Activated T-cell treated with anti-CD3 and anti-CD28 coated beads, Interleukin-2, amount 50 U/mL, for 24 hours (primary cell): ENCODE data around the gene SORL1.

Experiments
- DNase-seq: peaks from one replicate; pipeline ENCODE4 v3.0.0-alpha.2; 2020
- H3K27ac Mint-ChIP-seq: 2 replicates; pipeline ENCODE4 v1.8.0; 2020; ENCODE audit warnings: mild to moderate bottlenecking, mixed read lengths
- H3K27me3 Mint-ChIP-seq: 2 replicates; pipeline ENCODE4 v1.8.0; 2020; ENCODE audit warnings: mixed read lengths
- H3K36me3 Mint-ChIP-seq: 2 replicates; pipeline ENCODE4 v1.8.0; 2020; ENCODE audit warnings: low read depth, mixed read lengths
- H3K4me1 Mint-ChIP-seq: 2 replicates; pipeline ENCODE4 v1.8.0; 2020; ENCODE audit warnings: low read depth, mixed read lengths
- H3K4me3 Mint-ChIP-seq: 2 replicates; pipeline ENCODE4 v1.8.0; 2020; ENCODE audit warnings: mild to moderate bottlenecking, moderate library complexity, mixed read lengths
- H3K9me3 Mint-ChIP-seq: 2 replicates; pipeline ENCODE4 v1.8.0; 2020; ENCODE audit warnings: mixed read lengths

Gene SORL1

DNA sequence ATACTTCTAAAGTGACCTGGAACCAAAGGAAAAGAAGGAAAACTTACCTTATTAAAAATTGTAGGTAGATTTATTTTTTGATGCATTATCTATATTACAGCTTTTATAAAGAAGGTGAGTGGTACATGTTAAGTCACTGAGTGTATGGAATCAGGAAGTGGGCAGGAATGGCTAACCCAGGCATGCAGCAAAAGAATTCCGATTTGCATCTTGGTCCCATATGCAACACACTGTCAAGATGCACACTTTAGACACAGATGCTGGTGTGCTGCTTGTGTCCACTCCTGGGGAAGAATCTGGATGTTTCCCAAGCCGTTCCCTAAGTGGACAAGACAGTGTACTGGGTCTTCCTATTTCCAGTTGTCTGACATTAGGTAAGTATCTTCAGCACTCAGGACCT lies 100.5 kb downstream of the SORL1 start:
- Mint-ChIP-seq H3K9me3 (no peaks in the 10 kb centered on the region), H3K4me1 (peaks cover 28% of the 10 kb centered on the region), H3K4me3 (no peak overlapping the region), H3K27ac (no peak overlapping the region), H3K27me3 (no peaks in the 10 kb centered on the region), H3K36me3 (peaks cover 83% of the 10 kb centered on the region)
- DNase-seq = no peak

- Mint-ChIP-seq H3K27me3 (no peaks in the 10 kb centered on the region), H3K36me3 (peaks cover 81% of the 10 kb centered on the region), H3K4me3 (no peak overlapping the region), H3K9me3 (no peaks in the 10 kb centered on the region), H3K4me1 (peaks cover 27% of the 10 kb centered on the region), H3K27ac (peak overlapping the region; percentile 27)
- no peak for DNase-seq
Measured at GRCh38 chr11:121553389-121553788, 101.3 kb downstream of the SORL1 start.

- peaks cover 82% of the 10 kb centered on the region for H3K36me3 Mint-ChIP-seq
Measured at GRCh38 chr11:121553806-121554205, 101.7 kb downstream of the SORL1 start.

DNA sequence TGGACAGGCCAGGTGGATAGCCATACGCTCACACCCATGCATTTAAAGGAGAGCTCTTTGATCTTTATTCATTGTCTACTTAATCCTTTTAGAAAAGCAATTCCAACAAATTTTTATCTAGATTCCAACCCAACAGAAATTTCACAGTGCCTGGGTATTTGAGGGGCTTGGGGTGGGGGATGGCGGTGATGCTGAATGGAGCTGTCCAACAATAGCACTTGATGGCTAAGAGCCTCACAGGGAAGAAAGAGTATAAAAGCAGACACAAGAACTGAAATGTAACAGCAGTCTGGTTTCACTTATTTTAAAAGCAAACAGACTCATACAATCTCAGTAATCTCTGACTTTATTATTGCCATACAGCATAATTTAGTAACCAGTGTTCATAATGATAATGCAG lies 102.4 kb downstream of the SORL1 start:
- H3K27ac Mint-ChIP-seq = peak overlapping the region; percentile 45
- DNase-seq = no peak
- peaks cover 29% of the 10 kb centered on the region for H3K4me1 Mint-ChIP-seq
- H3K4me3 Mint-ChIP-seq = no peak overlapping the region
- H3K27me3 Mint-ChIP-seq = no peaks in the 10 kb centered on the region
- H3K9me3 Mint-ChIP-seq = no peaks in the 10 kb centered on the region
- peaks cover 88% of the 10 kb centered on the region for H3K36me3 Mint-ChIP-seq

More at GRCh38 chr11:121553806-121554205, 101.7 kb downstream of the SORL1 start:
- Mint-ChIP-seq H3K27ac (peak overlapping the region; percentile 26), H3K9me3 (no peaks in the 10 kb centered on the region), H3K4me1 (peaks cover 27% of the 10 kb centered on the region), H3K27me3 (no peaks in the 10 kb centered on the region), H3K4me3 (no peak overlapping the region)
- no peak for DNase-seq

DNA sequence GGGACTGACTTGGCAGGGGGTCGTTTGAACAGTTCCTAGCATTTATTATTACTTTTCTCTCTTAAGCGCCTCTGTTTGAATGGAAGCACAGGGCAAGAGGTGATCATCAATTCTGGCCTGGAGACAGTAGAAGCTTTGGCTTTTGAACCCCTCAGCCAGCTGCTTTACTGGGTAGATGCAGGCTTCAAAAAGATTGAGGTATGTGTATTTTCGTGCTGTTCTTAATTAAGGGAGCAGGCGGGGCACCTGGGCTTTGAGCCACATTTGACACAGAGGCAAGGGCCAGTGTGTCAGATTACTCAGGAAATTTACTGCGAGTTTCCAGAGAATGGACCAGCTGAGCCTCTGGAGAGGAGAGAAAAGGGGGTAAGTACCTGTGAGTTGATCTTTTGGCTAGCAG lies 103.0 kb downstream of the SORL1 start:
- H3K36me3 Mint-ChIP-seq = peaks cover 90% of the 10 kb centered on the region

DNA sequence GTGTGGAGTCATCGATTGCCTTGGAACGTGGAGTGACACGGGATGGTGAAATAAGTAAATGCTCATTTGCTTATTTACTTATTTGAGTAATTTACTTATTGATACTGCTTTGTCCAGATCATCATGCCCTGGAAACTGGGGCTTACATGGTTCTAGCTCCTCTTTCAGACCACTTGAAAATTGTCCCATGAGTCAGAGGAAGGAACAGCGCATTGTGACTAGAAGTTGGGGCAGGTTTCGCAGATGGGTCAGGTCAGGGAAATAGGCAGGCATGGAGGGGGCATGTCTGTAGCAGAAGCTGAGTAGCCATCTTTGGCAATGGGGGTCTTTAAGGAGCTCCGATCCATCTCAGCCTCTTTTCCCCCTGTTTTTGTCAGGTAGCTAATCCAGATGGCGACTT lies 104.8 kb downstream of the SORL1 start:
- Mint-ChIP-seq H3K36me3 (peaks cover 92% of the 10 kb centered on the region), H3K27me3 (no peaks in the 10 kb centered on the region), H3K27ac (peak overlapping the region; percentile 74), H3K9me3 (no peaks in the 10 kb centered on the region), H3K4me1 (peaks cover 45% of the 10 kb centered on the region), H3K4me3 (no peak overlapping the region)
- no peak for DNase-seq

More for the DNA sequence above, 103.0 kb downstream of the SORL1 start:
- Mint-ChIP-seq H3K4me1 (peaks cover 34% of the 10 kb centered on the region), H3K27me3 (no peaks in the 10 kb centered on the region), H3K27ac (no peak overlapping the region), H3K9me3 (no peaks in the 10 kb centered on the region), H3K4me3 (no peak overlapping the region)
- no peak for DNase-seq

DNA sequence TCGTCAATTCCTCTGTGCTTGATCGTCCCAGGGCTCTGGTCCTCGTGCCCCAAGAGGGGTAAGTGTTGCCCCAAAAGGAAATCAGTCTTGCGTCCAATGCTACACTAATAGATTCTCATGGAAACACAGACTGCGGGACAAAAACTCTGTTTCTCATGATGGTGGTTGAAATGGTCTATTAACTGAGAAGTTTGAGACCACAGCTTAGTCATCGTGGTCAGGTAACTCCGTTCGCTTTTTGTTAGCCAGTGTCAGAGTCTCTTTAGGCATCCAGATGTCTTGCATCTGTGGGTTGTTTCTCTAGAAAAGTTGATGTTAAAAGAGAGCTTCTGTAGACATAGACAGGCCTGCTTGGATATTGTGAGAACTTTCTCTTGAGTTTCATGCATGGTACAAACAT lies 105.2 kb downstream of the SORL1 start:
- Mint-ChIP-seq H3K9me3 (no peaks in the 10 kb centered on the region), H3K27ac (peak overlapping the region; percentile 74), H3K36me3 (peaks cover 92% of the 10 kb centered on the region), H3K4me1 (peaks cover 49% of the 10 kb centered on the region), H3K27me3 (no peaks in the 10 kb centered on the region), H3K4me3 (no peak overlapping the region)
- no peak for DNase-seq

GRCh38 chr11:121559606-121560200 lies 107.6 kb downstream of the SORL1 start:
- H3K36me3 Mint-ChIP-seq = peaks cover 87% of the 10 kb centered on the region
- no peak for DNase-seq
- no peak overlapping the region for H3K4me3 Mint-ChIP-seq
- H3K9me3 Mint-ChIP-seq = no peaks in the 10 kb centered on the region
- no peak overlapping the region for H3K27ac Mint-ChIP-seq
- peaks cover 67% of the 10 kb centered on the region for H3K4me1 Mint-ChIP-seq
- no peaks in the 10 kb centered on the region for H3K27me3 Mint-ChIP-seq

DNA sequence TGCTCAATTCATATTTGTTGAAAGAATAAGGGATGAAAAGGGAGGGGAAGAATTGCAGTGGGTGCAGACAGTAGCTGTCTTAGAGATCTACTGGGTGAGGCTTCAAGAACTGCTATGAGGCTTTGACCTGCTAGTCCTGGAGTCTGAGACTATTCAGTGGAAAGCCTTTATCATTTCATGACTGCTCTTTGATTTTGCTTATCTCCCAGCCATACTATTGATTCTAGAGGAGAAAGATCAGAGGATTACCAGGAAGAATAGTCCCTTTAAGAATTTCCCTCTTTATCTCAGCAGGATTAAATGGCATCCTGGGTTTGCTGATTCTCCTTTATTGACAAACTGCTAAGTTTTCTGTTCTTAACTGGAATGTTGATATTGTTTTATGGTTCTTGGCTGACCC lies 108.1 kb downstream of the SORL1 start:
- H3K27me3 Mint-ChIP-seq = no peaks in the 10 kb centered on the region
- no peaks in the 10 kb centered on the region for H3K9me3 Mint-ChIP-seq
- peaks cover 88% of the 10 kb centered on the region for H3K36me3 Mint-ChIP-seq
- H3K27ac Mint-ChIP-seq = peak overlapping the region; percentile 3
- DNase-seq = no peak
- peaks cover 70% of the 10 kb centered on the region for H3K4me1 Mint-ChIP-seq
- H3K4me3 Mint-ChIP-seq = no peak overlapping the region

DNA sequence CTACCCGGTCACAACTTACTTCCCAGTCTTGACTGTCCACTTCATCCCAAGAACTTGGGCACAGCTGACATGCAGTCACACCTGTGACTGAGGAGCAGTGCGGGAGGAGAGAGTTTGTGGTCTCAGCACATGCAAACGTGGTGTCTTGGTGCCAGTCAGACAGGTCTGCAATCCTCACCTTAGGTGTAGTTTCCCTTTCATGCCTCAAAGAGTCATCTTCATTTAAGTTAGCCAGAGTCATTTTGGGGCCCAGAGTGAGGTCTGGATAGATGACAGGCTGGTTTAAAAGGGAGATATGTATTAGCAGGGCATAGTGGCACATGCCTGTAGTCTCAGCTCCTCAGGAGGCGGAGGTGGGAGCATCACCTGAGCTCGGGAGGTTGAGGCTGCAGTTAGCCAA lies 109.1 kb downstream of the SORL1 start:
- no peak overlapping the region for H3K4me3 Mint-ChIP-seq
- H3K27me3 Mint-ChIP-seq = no peaks in the 10 kb centered on the region
- H3K27ac Mint-ChIP-seq = no peak overlapping the region
- DNase-seq = no peak
- H3K9me3 Mint-ChIP-seq = no peaks in the 10 kb centered on the region
- H3K4me1 Mint-ChIP-seq = peaks cover 72% of the 10 kb centered on the region
- peaks cover 87% of the 10 kb centered on the region for H3K36me3 Mint-ChIP-seq

- no peak for DNase-seq
- Mint-ChIP-seq H3K9me3 (no peaks in the 10 kb centered on the region), H3K4me1 (peaks cover 68% of the 10 kb centered on the region), H3K36me3 (peaks cover 87% of the 10 kb centered on the region), H3K27ac (no peak overlapping the region), H3K27me3 (no peaks in the 10 kb centered on the region), H3K4me3 (no peak overlapping the region)
Measured at GRCh38 chr11:121561716-121562115, 109.6 kb downstream of the SORL1 start.

DNA sequence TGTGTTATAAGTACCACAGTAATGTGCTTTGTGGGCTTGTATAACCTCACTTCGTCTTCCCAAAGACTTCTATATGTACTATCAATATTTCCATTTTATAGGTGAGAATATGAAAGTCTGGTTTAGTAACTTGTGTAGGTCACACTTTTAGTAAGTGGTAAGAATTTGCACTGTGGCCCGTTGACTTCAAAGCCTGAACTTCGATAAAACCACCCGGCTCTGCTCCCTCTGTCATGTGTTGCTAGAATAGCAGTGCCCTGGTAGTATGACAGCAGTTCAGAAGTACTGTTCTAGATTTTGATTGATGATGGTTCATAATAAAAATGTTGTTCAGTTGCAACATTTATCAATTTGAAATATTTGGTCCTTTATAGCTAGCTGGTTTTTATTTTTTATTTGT lies 110.9 kb downstream of the SORL1 start:
- Mint-ChIP-seq H3K4me1 (peaks cover 65% of the 10 kb centered on the region), H3K27me3 (no peaks in the 10 kb centered on the region), H3K4me3 (no peak overlapping the region), H3K36me3 (peaks cover 87% of the 10 kb centered on the region), H3K9me3 (no peaks in the 10 kb centered on the region), H3K27ac (peak overlapping the region; percentile 24)
- DNase-seq = no peak

- Mint-ChIP-seq H3K27ac (peak overlapping the region; percentile 34), H3K27me3 (no peaks in the 10 kb centered on the region), H3K9me3 (no peaks in the 10 kb centered on the region), H3K4me1 (peaks cover 63% of the 10 kb centered on the region), H3K36me3 (peaks cover 88% of the 10 kb centered on the region), H3K4me3 (no peak overlapping the region)
- no peak for DNase-seq
Measured at GRCh38 chr11:121563900-121564822, 112.0 kb downstream of the SORL1 start.

- peaks cover 58% of the 10 kb centered on the region for H3K4me1 Mint-ChIP-seq
- H3K27ac Mint-ChIP-seq = peak overlapping the region; percentile 24
- no peak overlapping the region for H3K4me3 Mint-ChIP-seq
- no peaks in the 10 kb centered on the region for H3K27me3 Mint-ChIP-seq
- no peaks in the 10 kb centered on the region for H3K9me3 Mint-ChIP-seq
- no peak for DNase-seq
- peaks cover 88% of the 10 kb centered on the region for H3K36me3 Mint-ChIP-seq
Measured at GRCh38 chr11:121564948-121565684, 113.0 kb downstream of the SORL1 start.
